SIG-M5 treated with dmso at 0.1 percent for 504 hours (cell line): ENCODE measurements around the gene FAM219A.
A peak's percentile ranks its signal among the peaks of the same experiment; 100 is the strongest.
"Not testable (repeated sequence)": the region's sequence is repeated elsewhere in the genome, so short reads cannot be mapped to it uniquely, and the experiment has no call there.

Experiments
- DNase-seq: peaks from one replicate; lab custom pipeline; 2025; ENCODE audit not compliant: unreplicated experiment; lab: John Stamatoyannopoulos, UW

The FAM219A gene

GRCh38 chr9:34379334-34380033 is 78.9 kb downstream of the FAM219A start:
- DNase-seq = peak; percentile 73

DNA sequence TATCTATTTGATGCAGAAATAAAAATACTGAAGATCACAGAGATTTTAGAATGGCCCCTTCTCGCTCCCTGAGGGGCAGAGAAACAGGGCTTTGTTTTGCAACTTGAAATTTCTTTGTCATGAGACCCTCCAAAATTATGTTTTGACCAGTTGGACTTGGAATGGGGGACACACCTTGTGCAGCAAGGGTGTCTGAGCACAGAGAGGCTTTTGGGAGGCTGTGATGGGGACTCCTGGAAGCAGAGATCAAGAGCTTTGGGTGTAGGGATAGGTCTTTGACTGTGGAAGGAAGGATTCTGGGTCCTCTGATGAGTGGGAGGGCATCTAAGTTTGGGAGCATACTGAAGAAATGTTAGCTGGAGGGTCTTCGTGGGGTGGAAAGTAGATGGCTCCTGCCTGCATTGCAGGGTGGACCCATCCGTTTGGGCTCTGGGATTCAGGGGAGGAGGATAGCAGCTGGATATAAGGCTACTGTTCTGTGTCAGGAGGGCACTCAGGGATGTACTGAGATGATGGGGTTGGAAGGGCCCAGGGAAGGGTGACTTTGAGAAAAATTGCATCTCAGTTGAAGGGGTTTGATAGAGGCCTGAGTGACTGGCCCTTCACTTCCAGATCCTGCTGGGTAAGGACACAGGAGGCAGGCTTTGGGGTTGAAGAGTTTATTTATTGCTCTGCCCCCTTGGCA is 79.9 kb downstream of the FAM219A start:
- no peak for DNase-seq

- DNase-seq = peak; percentile 49
These were observed 81.0 kb downstream of the FAM219A start for GRCh38 chr9:34377404-34377746.

DNA sequence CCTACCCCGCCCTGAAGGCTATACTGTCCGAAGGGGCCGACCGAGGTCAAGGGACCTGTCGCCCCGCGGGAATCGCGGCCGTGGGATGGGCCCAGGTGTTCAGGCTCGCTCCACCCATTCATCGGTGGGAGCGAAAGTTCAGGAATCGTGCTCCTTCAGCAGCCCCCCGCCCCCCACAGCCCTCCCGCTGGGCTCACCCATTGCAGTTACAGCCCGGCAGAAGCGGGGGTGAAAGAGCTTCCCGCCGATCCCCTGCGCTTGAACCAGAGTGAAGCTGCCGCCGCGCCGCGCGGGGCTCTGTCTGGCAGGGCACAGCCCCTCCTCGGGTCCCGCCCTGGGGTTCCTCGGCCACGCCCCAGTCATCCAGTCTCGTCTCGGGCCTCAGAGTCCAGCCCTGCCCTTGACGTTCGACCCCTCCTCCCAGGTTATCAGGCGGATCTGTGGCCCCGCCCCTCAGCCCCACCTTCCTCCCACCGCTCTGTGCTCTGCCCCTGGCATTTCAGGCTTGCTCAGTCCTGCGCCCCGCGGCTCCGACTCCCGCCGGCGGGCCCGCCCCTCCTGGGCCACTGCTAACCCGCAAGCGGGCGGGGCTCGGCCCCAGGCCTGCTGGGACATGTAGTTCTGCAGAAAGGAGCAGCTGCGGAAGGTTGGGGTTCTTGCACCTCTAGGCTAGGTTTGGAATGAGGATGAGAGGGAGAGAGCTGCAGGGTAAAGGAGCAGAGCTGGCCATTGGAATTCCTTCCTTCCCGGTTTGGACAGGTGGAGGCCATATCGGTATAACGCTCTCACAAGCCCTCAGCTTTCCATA is 81.6 kb downstream of the FAM219A start, which contains the start of gene MYORG:
Gene MYORG (minus strand): TSS at position 303 of the 808 bp plus-strand sequence. CDS start 3,955 bp downstream, outside the sequence.
- DNase-seq = peak; percentile 94

DNA sequence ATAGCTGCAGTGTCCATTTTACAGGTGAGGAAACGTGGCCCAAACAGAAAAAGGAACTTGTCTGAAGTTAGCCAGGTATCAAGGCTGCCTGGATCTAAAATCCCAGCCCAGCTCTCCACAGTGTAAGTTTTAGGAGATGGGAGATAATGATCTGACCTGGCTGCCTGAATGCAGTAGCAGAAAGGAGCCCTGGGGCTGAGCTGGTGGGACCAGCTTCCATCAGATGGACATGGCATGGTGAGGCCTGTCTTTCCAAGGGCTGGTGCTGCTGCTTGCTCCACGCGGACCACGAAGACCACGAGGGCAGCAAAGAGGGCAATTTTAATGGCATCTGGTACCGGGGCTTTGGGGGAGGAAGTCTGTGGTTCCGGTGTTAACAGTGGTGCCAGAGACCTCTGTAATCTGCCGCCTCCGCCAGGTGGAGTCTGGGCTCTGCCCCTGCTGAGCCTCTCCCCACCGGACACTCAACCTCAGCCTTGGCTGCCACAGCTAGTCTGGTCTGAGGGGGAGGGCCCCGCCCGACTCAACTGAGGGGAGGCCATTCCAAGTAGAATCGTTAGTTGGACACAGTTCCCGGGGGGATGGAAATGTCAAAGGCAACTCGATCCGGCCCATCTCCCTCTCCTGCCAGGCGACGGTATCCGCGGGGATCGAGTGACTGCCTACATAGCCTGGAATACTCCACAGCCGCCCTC is 82.3 kb downstream of the FAM219A start:
- no peak for DNase-seq

DNA sequence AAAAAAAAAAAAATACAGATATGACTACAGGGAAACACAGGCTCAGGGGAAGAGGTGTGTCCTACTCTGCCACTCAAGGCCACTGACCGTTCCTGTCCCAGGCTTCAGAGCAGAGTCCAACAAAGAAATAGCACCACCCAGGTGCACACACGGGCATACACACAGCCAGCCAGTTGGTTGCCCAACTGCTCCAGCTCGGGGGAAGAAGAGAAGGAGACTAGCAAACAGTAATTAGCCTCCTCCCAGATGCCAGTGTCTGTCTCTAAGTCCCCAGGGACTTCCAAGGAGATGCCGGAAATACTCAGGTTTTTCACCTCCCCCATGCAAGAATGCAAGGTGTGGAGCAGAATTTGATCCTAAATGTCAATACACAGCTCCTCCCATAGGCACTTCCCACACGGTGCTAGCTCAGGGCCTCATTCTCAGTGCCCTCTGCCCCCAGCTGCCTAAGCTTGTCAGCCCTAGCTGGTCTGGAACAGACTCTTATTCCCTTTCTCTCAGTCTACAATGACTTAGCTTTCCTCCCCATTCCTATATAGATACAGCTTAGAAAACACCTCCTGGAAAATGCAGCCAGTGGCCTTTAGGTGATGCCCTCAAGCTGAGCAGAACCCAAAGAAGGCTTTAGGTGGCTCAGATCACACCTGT is 83.3 kb downstream of the FAM219A start:
- DNase-seq = peak; percentile 40

DNA sequence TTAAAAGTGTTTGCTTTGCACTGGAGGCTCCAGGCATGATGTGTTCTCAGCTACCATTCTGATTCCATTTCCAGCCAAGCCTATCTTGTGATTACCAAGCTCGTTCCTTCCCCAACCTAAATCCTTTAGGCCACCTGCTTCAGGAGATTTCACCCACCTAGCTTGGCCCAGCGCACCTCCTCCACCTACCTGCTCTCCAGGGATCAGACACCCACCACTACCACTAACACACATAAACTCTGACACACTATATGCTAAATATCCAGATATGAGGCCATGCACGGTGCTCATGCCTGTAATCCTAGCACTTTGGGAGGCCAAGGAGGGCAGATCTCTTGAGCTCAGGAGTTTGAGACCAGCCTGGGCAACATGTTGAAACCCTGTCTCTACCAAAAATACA is 84.0 kb downstream of the FAM219A start:
- no peak for DNase-seq

DNA sequence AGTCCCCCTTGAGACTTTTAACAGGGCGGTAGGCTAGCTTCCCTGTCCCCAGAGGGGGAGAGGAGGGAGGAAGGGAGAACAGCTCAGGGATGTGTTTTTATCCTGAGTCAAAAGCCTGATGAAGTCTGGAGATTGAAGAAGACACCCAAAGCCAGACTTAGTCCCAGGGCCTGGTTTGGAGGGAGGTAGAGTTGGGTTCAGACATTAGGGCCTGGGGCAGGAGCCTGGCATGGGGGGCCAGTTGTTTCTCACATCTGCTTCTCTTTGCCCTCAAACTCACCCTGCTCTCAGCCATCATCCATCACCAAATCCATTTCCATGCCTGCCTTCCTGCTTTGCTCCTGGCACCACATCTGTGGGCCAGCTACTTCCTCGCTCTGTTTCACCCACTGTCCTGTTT is 84.6 kb downstream of the FAM219A start:
- DNase-seq = no peak

- peak; percentile 9 for DNase-seq
These were observed 85.8 kb downstream of the FAM219A start for GRCh38 chr9:34372467-34373011.

GRCh38 chr9:34371886-34372466 is 86.4 kb downstream of the FAM219A start:
- DNase-seq = no peak

DNA sequence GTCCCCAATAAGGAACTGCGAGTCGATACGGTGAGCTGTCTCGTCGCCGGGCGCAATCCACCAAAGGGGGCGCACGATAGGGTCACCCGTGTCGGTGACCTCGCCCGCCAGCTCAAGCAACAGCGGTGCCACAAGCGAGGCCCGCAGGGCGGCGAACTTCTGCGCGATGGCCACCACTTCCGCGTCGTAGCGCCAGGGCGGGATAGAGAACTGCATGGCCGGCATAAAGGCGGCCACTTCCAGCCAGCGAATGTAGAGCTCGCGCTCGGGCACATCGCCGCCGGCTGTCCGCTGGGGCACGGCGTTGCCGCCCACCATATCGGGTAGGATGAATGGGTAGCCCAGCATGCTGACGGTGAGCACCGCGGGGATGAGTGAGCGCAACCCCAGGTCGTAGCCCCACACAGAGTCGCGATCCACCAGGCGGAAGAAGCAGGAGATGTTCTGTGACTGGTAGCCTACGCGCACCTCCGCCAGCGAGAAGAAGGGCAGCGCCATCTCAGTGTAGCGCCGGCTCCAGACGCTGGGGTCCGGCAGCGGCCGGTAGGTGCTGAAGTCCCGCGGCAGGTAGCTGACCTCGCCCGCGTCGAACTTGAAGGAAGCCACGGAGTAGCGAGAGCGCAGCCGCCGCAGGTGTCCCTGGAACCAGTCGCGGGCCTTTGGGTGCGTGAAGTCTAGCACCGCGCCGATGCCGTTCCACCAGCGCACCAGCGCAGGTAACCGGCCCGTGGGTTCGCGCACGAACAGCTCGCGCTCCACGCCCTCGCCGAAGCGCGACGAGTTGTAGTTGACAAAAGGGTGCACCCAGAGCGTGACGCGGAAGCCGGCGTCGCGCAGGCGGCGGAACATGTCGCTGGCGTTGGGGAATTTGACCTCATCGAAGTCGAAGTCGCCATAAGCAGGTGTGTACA is 87.1 kb downstream of the FAM219A start:
- no peak for DNase-seq

GRCh38 chr9:34370335-34370969 is 87.9 kb downstream of the FAM219A start:
- DNase-seq = no peak

DNA sequence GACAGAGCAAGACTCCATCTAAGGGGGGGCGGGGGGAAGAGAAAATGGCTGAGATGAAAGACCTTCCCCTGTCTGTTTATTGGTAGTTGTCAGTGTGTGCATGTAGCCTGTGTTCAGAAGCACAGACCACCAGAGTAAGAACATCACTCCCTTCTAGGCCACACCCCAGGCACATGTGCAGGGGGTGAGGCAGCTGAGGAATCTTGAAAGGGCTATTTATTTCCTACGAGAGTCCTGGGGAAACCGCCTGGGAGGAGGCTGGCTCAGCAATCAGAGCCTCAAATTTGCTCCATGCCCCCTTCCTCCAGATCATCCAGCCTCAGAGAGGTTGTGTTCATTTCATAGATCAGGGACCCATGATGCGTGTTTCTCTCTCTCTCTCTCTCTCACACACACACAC is 88.7 kb downstream of the FAM219A start:
- DNase-seq = no peak

- not testable (repeated sequence) for DNase-seq
These were observed 89.6 kb downstream of the FAM219A start for GRCh38 chr9:34368796-34369195.

GRCh38 chr9:34367751-34368410 is 90.5 kb downstream of the FAM219A start:
- DNase-seq = not testable (repeated sequence)

DNA sequence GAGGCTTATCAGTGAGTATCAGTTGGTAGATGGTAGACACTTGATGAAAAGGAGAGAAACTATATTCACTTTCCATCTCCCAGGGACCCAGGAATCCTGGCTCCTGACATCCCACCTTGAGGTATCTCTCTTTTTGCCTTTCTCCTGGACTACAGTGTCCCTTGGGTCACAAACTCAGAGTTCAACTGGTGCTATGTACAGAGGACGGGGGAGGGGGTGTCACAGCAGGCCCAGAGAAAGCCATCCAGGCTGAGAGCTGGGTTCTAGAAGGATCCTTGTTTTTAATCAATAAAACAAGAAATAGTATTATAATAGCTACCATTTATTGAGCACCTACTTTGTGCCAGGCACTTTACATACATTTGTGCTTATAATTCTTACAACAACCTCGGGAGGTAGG is 92.0 kb downstream of the FAM219A start:
- no peak for DNase-seq

DNA sequence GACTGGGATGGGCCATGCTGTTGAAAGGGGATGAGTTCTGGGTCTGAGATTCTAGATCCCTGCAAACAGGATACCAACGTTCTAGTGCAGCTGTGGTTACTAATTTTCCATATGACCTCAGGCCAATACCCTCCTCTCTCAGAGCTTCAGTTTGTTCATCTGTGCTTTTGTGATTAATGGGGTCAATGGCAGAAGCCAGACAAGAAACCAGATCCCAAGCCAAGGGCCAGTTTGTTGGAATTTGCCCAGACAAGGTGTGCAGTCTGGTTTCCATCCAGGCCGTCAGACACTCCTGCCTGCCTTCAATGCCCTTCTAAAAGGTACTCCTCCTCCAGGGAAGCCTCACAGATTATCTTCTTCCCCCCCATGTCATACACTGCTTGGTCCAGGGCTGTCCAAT is 93.1 kb downstream of the FAM219A start:
- DNase-seq = no peak
